Measurements from ENCODE around the gene DAO. TPM values are rescaled to one million over a fixed set of nuclear protein-coding genes. Genes with fewer than 3 reads are reported as not detected.
A peak's percentile ranks its signal among the peaks of the same experiment; 100 is the strongest.

Gene DAO
- total RNA-seq, 2 donors from 2014 or later, result not detected

DNA sequence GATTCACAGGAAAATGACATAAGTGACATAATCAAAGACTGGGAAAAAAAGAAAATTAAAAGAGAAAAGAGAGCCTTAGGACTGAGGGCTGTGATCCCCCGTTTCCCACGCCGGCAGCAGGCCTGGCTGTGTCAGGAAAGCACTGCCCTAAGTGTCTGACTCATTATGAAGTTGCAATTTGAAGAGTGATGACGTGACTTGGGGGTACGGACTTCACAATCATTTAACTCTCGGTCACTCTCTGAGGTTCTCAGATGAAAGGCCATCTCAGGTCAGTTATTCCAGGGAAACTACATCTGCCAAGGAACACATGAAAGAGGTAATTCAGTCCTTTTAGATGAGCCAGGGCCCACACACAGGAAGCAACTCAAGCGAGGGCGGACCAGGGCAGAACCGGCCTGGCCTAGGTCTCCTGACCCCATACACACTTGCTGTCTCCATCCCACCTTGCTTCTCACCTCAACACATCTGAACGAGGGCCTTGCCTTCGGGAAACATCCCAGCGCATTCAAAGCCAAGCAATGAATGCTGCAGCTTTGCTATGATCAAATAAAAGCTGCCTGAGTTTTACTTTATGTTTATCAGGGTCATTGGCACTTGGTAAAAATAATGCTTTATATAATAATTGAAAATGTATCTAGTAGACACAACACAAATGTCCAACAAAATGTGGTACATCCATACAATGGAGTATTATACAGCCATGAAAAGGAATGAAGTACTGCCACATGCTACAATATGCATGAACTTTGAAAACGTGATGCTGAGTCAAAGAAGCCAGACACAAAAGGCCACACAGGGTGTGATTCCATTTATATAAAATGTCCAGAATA, 25.2 kb upstream of the DAO start:
- Mint-ChIP-seq H3K27ac (no peak overlapping the region), H3K4me1 (peaks cover 28% of the 10 kb centered on the region), H3K27me3 (ENCODE audit: insufficient read depth) (peaks cover 14% of the 10 kb centered on the region), H3K9me3 (peaks cover 8% of the 10 kb centered on the region), H3K4me3 (no peak overlapping the region), H3K36me3 (ENCODE audit: low read depth) (peaks cover 38% of the 10 kb centered on the region)
- no peak for DNase-seq
- Histone ChIP-seq H3K4me3 (ENCODE audit: low read length) (peak overlapping the region; percentile 99), H3K27ac (ENCODE audit: low read depth, low read length) (no peak overlapping the region), H3K9me3 (ENCODE audit: control insufficient read depth, low read length) (peaks cover 8% of the 10 kb centered on the region), H3K9ac (ENCODE audit: extremely low read depth, low read length, poor library complexity, severe bottlenecking) (no peak overlapping the region), H3K27me3 (ENCODE audit: control insufficient read depth, insufficient read depth, low read length, poor library complexity, severe bottlenecking) (no peaks in the 10 kb centered on the region), H3K4me1 (ENCODE audit: control insufficient read depth, insufficient read depth, low read length) (peaks cover 4% of the 10 kb centered on the region), H3K36me3 (ENCODE audit: control insufficient read depth, insufficient read depth, low read length) (peaks cover 34% of the 10 kb centered on the region)
- WGBS, 2 experiments (ENCODE audit: insufficient coverage in 1 of 2, insufficient read length in 1 of 2), result 91 to 96% methylated on average over 6 to 13 of the region's 13 CpGs
- TF ChIP-seq, protein P1, sequence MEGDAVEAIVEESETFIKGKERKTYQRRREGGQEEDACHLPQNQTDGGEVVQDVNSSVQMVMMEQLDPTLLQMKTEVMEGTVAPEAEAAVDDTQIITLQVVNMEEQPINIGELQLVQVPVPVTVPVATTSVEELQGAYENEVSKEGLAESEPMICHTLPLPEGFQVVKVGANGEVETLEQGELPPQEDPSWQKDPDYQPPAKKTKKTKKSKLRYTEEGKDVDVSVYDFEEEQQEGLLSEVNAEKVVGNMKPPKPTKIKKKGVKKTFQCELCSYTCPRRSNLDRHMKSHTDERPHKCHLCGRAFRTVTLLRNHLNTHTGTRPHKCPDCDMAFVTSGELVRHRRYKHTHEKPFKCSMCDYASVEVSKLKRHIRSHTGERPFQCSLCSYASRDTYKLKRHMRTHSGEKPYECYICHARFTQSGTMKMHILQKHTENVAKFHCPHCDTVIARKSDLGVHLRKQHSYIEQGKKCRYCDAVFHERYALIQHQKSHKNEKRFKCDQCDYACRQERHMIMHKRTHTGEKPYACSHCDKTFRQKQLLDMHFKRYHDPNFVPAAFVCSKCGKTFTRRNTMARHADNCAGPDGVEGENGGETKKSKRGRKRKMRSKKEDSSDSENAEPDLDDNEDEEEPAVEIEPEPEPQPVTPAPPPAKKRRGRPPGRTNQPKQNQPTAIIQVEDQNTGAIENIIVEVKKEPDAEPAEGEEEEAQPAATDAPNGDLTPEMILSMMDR (conservative IDR thresholded peaks at IDR 0.05), result no peak

DNA sequence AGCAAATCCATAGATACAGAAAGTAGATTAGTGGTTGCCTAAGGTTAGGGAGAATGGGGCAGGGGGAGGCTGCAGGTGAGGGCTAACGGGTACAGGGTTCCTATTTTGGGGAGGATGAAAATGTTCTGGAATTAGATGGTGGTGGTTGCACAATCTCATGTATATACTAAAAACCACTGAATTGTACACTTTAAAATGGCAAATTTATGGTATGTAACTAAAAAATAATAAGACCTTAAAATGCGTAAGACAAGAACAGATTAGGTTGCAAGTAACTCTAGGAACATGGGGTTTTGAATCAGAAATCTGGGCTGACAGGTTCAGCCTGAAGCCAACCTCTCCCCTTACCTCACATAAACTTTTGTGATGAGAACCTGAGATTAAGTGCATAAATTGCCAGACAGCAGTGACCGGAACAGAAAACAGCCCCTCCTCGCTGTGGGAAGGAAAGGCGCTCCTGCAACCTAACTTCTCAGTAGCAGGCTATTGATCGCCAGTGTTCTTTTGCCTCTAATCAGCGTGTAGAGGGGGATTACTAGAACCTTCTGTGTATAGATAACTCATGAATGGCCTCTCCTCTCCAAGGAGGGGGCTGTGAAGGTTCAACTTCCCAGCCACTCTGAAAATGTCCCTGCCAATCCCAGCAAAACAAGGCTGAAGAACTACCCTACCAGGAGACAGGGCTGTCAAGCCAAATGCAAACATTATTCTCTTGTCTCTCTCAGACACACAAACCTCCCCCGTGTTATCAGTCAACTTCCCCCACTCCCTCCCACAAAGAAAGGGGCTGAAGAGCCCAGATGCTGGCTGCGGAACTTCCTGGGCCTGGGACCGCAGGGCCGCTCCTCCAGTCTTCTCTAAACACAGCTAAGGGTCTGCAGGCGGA, 24.4 kb upstream of the DAO start:
- Mint-ChIP-seq H3K9me3 (peaks cover 8% of the 10 kb centered on the region), H3K27me3 (ENCODE audit: insufficient read depth) (peaks cover 14% of the 10 kb centered on the region), H3K4me3 (peak overlapping the region; percentile 95), H3K4me1 (peaks cover 28% of the 10 kb centered on the region), H3K27ac (peak overlapping the region; percentile 94), H3K36me3 (ENCODE audit: low read depth) (peaks cover 38% of the 10 kb centered on the region)
- 76% methylated on average over 12 of the region's 12 CpGs; no CpG with 5 or more reads in 1 of the 2 experiments for WGBS, 2 experiments (ENCODE audit: insufficient coverage in 1 of 2, insufficient read length in 1 of 2)
- no peak for DNase-seq
- TF ChIP-seq, protein P1 (conservative IDR thresholded peaks at IDR 0.05), result no peak
- Histone ChIP-seq H3K4me1 (ENCODE audit: control insufficient read depth, insufficient read depth, low read length) (peaks cover 4% of the 10 kb centered on the region), H3K27me3 (ENCODE audit: control insufficient read depth, insufficient read depth, low read length, poor library complexity, severe bottlenecking) (no peaks in the 10 kb centered on the region), H3K4me3 (ENCODE audit: low read length) (peak overlapping the region; percentile 99), H3K27ac (ENCODE audit: low read depth, low read length) (peak overlapping the region; percentile 54), H3K9me3 (ENCODE audit: control insufficient read depth, low read length) (peaks cover 8% of the 10 kb centered on the region), H3K36me3 (ENCODE audit: control insufficient read depth, insufficient read depth, low read length) (peaks cover 34% of the 10 kb centered on the region), H3K9ac (ENCODE audit: extremely low read depth, low read length, poor library complexity, severe bottlenecking) (peak overlapping the region; percentile 79)

GRCh38 chr12:108856170-108856427, 23.8 kb upstream of the DAO start:
- Mint-ChIP-seq H3K27me3 (ENCODE audit: insufficient read depth) (peaks cover 14% of the 10 kb centered on the region), H3K36me3 (ENCODE audit: low read depth) (peaks cover 35% of the 10 kb centered on the region), H3K9me3 (peaks cover 8% of the 10 kb centered on the region), H3K4me1 (peaks cover 28% of the 10 kb centered on the region), H3K27ac (peak overlapping the region; percentile 94), H3K4me3 (peak overlapping the region; percentile 95)
- Histone ChIP-seq H3K9me3 (ENCODE audit: control insufficient read depth, low read length) (peaks cover 8% of the 10 kb centered on the region), H3K27me3 (ENCODE audit: control insufficient read depth, insufficient read depth, low read length, poor library complexity, severe bottlenecking) (no peaks in the 10 kb centered on the region), H3K27ac (ENCODE audit: low read depth, low read length) (peak overlapping the region; percentile 54), H3K36me3 (ENCODE audit: control insufficient read depth, insufficient read depth, low read length) (peaks cover 30% of the 10 kb centered on the region), H3K4me3 (ENCODE audit: low read length) (peak overlapping the region; percentile 99), H3K4me1 (ENCODE audit: control insufficient read depth, insufficient read depth, low read length) (peaks cover 4% of the 10 kb centered on the region), H3K9ac (ENCODE audit: extremely low read depth, low read length, poor library complexity, severe bottlenecking) (peak overlapping the region; percentile 79)
- DNase-seq, result peak; percentile 73
- TF ChIP-seq, protein P1 (conservative IDR thresholded peaks at IDR 0.05), result no peak
- 68 to 73% methylated on average over 6 of the region's 6 CpGs for WGBS, 2 experiments (ENCODE audit: insufficient coverage in 1 of 2, insufficient read length in 1 of 2)
